Tibial artery (tissue), 4 donors: ENCODE data around the gene AHSG.

ENCODE experiments used
- DNase-seq, 2 donors: peaks; one replicate each; pipeline ENCODE4 v3.0.0-alpha.2; 2019
- H3K27ac ChIP-seq, 2 donors: fragments of 200-600 bp; sonication (generic) in 1 of 2; 1 replicate in 1 of 2; 2 replicates in 1 of 2; pipeline ENCODE4 v1.5.1; 2018 to 2019; ENCODE audit warnings: mild to moderate bottlenecking in 1 of 2
- H3K27me3 ChIP-seq, 2 donors: fragments of 200-600 bp; sonication (generic) in 1 of 2; one replicate each; pipeline versions ENCODE4 v1.5.1 to v1.6.0; 2016 to 2019
- H3K36me3 ChIP-seq, 3 donors: fragments of 200-600 bp; sonication (generic) in 2 of 3; one replicate each; pipeline ENCODE4 v1.5.1; 2016 to 2019; ENCODE audit warnings: mild to moderate bottlenecking in 2 of 3
- H3K4me1 ChIP-seq, 4 donors: fragments of 200-600 bp; sonication (generic) in 2 of 4; 1 replicate in 3 of 4; 2 replicates in 1 of 4; pipeline ENCODE4 v1.5.1; 2016 to 2019
- H3K4me3 ChIP-seq, 2 donors: fragments of 200-600 bp; sonication (generic) in 1 of 2; 1 replicate in 1 of 2; 2 replicates in 1 of 2; pipeline ENCODE4 v1.5.1; 2018 to 2019; ENCODE audit warnings: mild to moderate bottlenecking in 2 of 2
- H3K9me3 ChIP-seq, 3 donors: fragments of 200-600 bp; sonication (generic) in 1 of 3; one replicate each; pipeline ENCODE4 v1.5.1; 2016 to 2019
- CTCF ChIP-seq, 2 experiments: fragments of 200-600 bp in 1 of 2; fragments of 450-650 bp in 1 of 2; IDR thresholded peaks; one replicate each; pipeline ENCODE4 v1.5.1; 2017 to 2019; ENCODE audit warnings: antibody characterized with exemption in 2 of 2, mild to moderate bottlenecking in 1 of 2, moderate library complexity in 1 of 2
- intact Hi-C: fragments of 100-400 bp; cut with DNase I; formaldehyde crosslinking; loops from one replicate; pipeline ENCODE4 v1.15.0; 2023; ENCODE audit warnings: low total_unique reads

AHSG gene

GRCh38 chr3:186620213-186621092 lies 7.6 kb downstream of the AHSG start:
- intact Hi-C loops, result no loop called here
- no peak for DNase-seq
- no peak for TF ChIP-seq CTCF (IDR thresholded peaks at IDR 0.05)

GRCh38 chr3:186621894-186622650 lies 9.2 kb downstream of the AHSG start:
- intact Hi-C loops, result no loop called here
- Histone ChIP-seq H3K27me3 (peaks cover 0 to 16% of the 10 kb centered on the region in 2 donors), H3K4me3 (no peak overlapping the region)

More at GRCh38 chr3:186620213-186621092, 7.6 kb downstream of the AHSG start:
- H3K4me3 ChIP-seq, result no peak overlapping the region
- H3K27ac ChIP-seq, result no peak overlapping the region
- H3K36me3 ChIP-seq, result no peaks in the 10 kb centered on the region
- peaks cover 0 to 8% of the 10 kb centered on the region in 2 donors for H3K27me3 ChIP-seq
- H3K4me1 ChIP-seq, result peaks cover 0 to 10% (median 9%) of the 10 kb centered on the region in 4 donors
- no peaks in the 10 kb centered on the region for H3K9me3 ChIP-seq

DNA sequence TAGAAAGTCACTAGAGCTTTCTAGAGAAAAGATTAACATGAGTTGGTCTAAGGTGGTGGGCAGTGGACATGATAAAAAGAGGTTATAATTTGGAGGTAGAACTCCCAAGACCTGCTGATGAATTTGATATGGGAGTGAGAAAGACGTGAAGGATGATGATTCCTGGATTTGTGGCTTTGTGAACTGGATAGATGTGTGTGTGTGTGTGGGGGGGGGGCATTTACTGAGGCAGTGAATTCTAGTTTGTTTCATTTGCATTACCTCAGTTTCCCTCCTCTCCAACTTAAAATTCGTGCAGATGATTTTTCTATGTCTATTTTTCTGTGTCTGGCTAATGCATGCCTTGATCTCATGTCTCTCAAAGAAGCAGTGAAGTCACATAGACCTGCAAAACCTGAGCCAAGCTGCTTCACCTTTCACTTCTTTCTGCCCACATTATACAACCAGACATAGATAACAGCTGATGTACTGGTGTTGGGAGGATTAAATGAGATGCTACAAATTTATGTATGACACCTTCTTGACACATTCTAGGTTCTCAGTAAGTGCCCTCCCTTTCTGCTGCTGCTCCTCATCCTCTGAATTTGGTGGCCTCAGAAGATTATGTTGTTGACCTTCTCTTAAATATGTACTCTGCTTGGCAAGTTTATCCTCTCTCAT lies 9.9 kb downstream of the AHSG start:
- Histone ChIP-seq H3K9me3 (no peaks in the 10 kb centered on the region), H3K27me3 (peaks cover 0 to 14% of the 10 kb centered on the region in 2 donors), H3K27ac (no peak overlapping the region), H3K4me3 (no peak overlapping the region), H3K36me3 (no peaks in the 10 kb centered on the region), H3K4me1 (no peaks in the 10 kb centered on the region)
- no peak for TF ChIP-seq CTCF (IDR thresholded peaks at IDR 0.05)
- intact Hi-C loops, result no loop called here
- no peak for DNase-seq

More at GRCh38 chr3:186621894-186622650, 9.2 kb downstream of the AHSG start:
- Histone ChIP-seq H3K27ac (no peak overlapping the region), H3K9me3 (no peaks in the 10 kb centered on the region), H3K36me3 (no peaks in the 10 kb centered on the region), H3K4me1 (peaks cover 0 to 6% (median 4%) of the 10 kb centered on the region in 4 donors)
- DNase-seq, result no peak
- TF ChIP-seq CTCF (IDR thresholded peaks at IDR 0.05), result no peak

- H3K27ac ChIP-seq, result no peak overlapping the region
- no peak for DNase-seq
- H3K36me3 ChIP-seq, result no peaks in the 10 kb centered on the region
- no peak for TF ChIP-seq CTCF (IDR thresholded peaks at IDR 0.05)
- peaks cover 0 to 10% of the 10 kb centered on the region in 2 donors for H3K27me3 ChIP-seq
- no peak overlapping the region for H3K4me3 ChIP-seq
- no peaks in the 10 kb centered on the region for H3K4me1 ChIP-seq
- intact Hi-C loops, result no loop called here
- H3K9me3 ChIP-seq, result no peaks in the 10 kb centered on the region
Measured at GRCh38 chr3:186624598-186624997, 11.7 kb downstream of the AHSG start.

GRCh38 chr3:186625600-186626042 lies 12.8 kb downstream of the AHSG start:
- Histone ChIP-seq H3K9me3 (no peaks in the 10 kb centered on the region), H3K27ac (no peak overlapping the region), H3K36me3 (no peaks in the 10 kb centered on the region), H3K4me1 (no peaks in the 10 kb centered on the region), H3K27me3 (peaks cover 0 to 10% of the 10 kb centered on the region in 2 donors), H3K4me3 (no peak overlapping the region)
- no peak for TF ChIP-seq CTCF (IDR thresholded peaks at IDR 0.05)
- intact Hi-C loops, result no loop called here
- no peak for DNase-seq
